Measurements from ENCODE around the gene FBXL5. TPM values are rescaled to one million over a fixed set of nuclear protein-coding genes. Genes with fewer than 3 reads are reported as not detected.
"Not testable (repeated sequence)": the region's sequence is repeated elsewhere in the genome, so short reads cannot be mapped to it uniquely, and the experiment has no call there.

The FBXL5 gene
- total and polyA plus RNA-seq, 5 donors from 2014 or later, result 53.3 to 137 (median 124) TPM

- Mint-ChIP-seq H3K27ac (no peak overlapping the region), H3K9me3 (no peaks in the 10 kb centered on the region), H3K4me1 (peaks cover 17 to 20% (median 18%) of the 10 kb centered on the region in 4 donors), H3K36me3 (peaks cover 31% of the 10 kb centered on the region), H3K27me3 (no peaks in the 10 kb centered on the region), H3K4me3 (no peak overlapping the region)
- Histone ChIP-seq H3K36me3 (ENCODE audit: control insufficient read depth, insufficient read depth, low read length) (peaks cover 57% of the 10 kb centered on the region), H3K27me3 (ENCODE audit: control insufficient read depth, insufficient read depth, low read length) (no peaks in the 10 kb centered on the region), H3K27ac (ENCODE audit: insufficient read depth, low read length, poor library complexity, severe bottlenecking) (no peak overlapping the region), H3K9me3 (ENCODE audit: control insufficient read depth in 2 of 2, low read length in 2 of 2) (no peaks in the 10 kb centered on the region), H3K4me3 (ENCODE audit: low read depth, low read length) (no peak overlapping the region), H3K4me1 (ENCODE audit: control insufficient read depth, insufficient read depth, low read length, poor library complexity, severe bottlenecking) (no peaks in the 10 kb centered on the region)
- no peak for DNase-seq
- no peak for ATAC-seq (ENCODE audit: low read depth in 2 of 2)
These were observed 16.7 kb downstream of the FBXL5 start for GRCh38 chr4:15638418-15638817.

DNA sequence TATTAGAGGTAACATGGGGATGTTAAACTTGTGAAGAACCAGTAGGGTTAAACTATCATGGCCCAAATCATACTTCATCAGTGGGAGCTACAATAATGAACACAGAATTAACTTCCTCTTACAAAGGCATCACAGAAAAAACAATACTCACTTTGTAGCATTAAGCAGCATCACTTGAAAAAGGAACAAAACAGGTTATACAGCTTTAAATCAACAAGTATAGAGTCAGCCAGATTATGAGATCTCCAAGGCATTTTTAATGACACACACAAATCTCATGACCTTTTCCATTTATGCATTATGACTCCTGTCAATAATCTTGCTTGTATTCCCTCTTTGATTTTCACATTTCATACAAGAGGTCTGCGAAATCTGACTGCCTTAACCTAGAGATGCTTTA lies 18.3 kb downstream of the FBXL5 start:
- ATAC-seq (ENCODE audit: low read depth in 2 of 2) (no peak), DNase-seq (no peak)
- Histone ChIP-seq H3K27me3 (ENCODE audit: control insufficient read depth, insufficient read depth, low read length) (no peaks in the 10 kb centered on the region), H3K27ac (ENCODE audit: insufficient read depth, low read length, poor library complexity, severe bottlenecking) (no peak overlapping the region), H3K4me1 (ENCODE audit: control insufficient read depth, insufficient read depth, low read length, poor library complexity, severe bottlenecking) (no peaks in the 10 kb centered on the region), H3K9me3 (ENCODE audit: control insufficient read depth in 2 of 2, low read length in 2 of 2) (no peaks in the 10 kb centered on the region), H3K4me3 (ENCODE audit: low read depth, low read length) (no peak overlapping the region), H3K36me3 (ENCODE audit: control insufficient read depth, insufficient read depth, low read length) (peaks cover 57% of the 10 kb centered on the region)
- H3K27ac Mint-ChIP-seq, result no peak overlapping the region
- H3K4me3 Mint-ChIP-seq, result no peak overlapping the region
- no peaks in the 10 kb centered on the region for H3K27me3 Mint-ChIP-seq
- H3K4me1 Mint-ChIP-seq, result peaks cover 8 to 18% (median 12%) of the 10 kb centered on the region in 4 donors
- H3K36me3 Mint-ChIP-seq, result peaks cover 44% of the 10 kb centered on the region
- H3K9me3 Mint-ChIP-seq, result no peaks in the 10 kb centered on the region

GRCh38 chr4:15617407-15617806 lies 37.8 kb downstream of the FBXL5 start:
- not testable (repeated sequence) for H3K27ac ChIP-seq (ENCODE audit: insufficient read depth, low read length, poor library complexity, severe bottlenecking); H3K4me3 ChIP-seq (ENCODE audit: low read depth, low read length); H3K27me3 Mint-ChIP-seq; ATAC-seq (ENCODE audit: low read depth in 2 of 2); H3K4me1 ChIP-seq (ENCODE audit: control insufficient read depth, insufficient read depth, low read length, poor library complexity, severe bottlenecking); H3K4me3 Mint-ChIP-seq; H3K27ac Mint-ChIP-seq; H3K27me3 ChIP-seq (ENCODE audit: control insufficient read depth, insufficient read depth, low read length); DNase-seq
- H3K36me3 ChIP-seq (ENCODE audit: control insufficient read depth, insufficient read depth, low read length), result peaks cover 30% of the 10 kb centered on the region
- peaks cover 14 to 19% of the 10 kb centered on the region in 2 experiments for H3K9me3 ChIP-seq (ENCODE audit: control insufficient read depth in 2 of 2, low read length in 2 of 2)
- peaks cover 67% of the 10 kb centered on the region for H3K36me3 Mint-ChIP-seq
- peaks cover 9 to 43% (median 31%) of the 10 kb centered on the region in 4 donors for H3K4me1 Mint-ChIP-seq
- H3K9me3 Mint-ChIP-seq, result peaks cover 0 to 28% (median 15%) of the 10 kb centered on the region in 7 donors

- not testable (repeated sequence) for H3K4me1 ChIP-seq (ENCODE audit: control insufficient read depth, insufficient read depth, low read length, poor library complexity, severe bottlenecking); H3K9me3 ChIP-seq (ENCODE audit: control insufficient read depth in 2 of 2, low read length in 2 of 2); ATAC-seq (ENCODE audit: low read depth in 2 of 2); DNase-seq; H3K27me3 ChIP-seq (ENCODE audit: control insufficient read depth, insufficient read depth, low read length); H3K4me3 Mint-ChIP-seq; H3K27ac ChIP-seq (ENCODE audit: insufficient read depth, low read length, poor library complexity, severe bottlenecking); H3K27ac Mint-ChIP-seq; H3K27me3 Mint-ChIP-seq; H3K4me3 ChIP-seq (ENCODE audit: low read depth, low read length)
- peaks cover 25% of the 10 kb centered on the region for H3K36me3 ChIP-seq (ENCODE audit: control insufficient read depth, insufficient read depth, low read length)
- Mint-ChIP-seq H3K4me1 (peaks cover 23 to 31% (median 26%) of the 10 kb centered on the region in 4 donors), H3K9me3 (peaks cover 0 to 16% (median 6%) of the 10 kb centered on the region in 7 donors), H3K36me3 (peaks cover 53% of the 10 kb centered on the region)
These were observed 40.3 kb downstream of the FBXL5 start for GRCh38 chr4:15614891-15615290.

GRCh38 chr4:15612136-15612535 lies 43.0 kb downstream of the FBXL5 start:
- no peak overlapping the region for H3K4me3 Mint-ChIP-seq
- DNase-seq (no peak), ATAC-seq (ENCODE audit: low read depth in 2 of 2) (no peak)
- Histone ChIP-seq H3K27me3 (ENCODE audit: control insufficient read depth, insufficient read depth, low read length) (no peaks in the 10 kb centered on the region), H3K4me1 (ENCODE audit: control insufficient read depth, insufficient read depth, low read length, poor library complexity, severe bottlenecking) (no peaks in the 10 kb centered on the region), H3K27ac (ENCODE audit: insufficient read depth, low read length, poor library complexity, severe bottlenecking) (no peak overlapping the region), H3K36me3 (ENCODE audit: control insufficient read depth, insufficient read depth, low read length) (peaks cover 23% of the 10 kb centered on the region), H3K4me3 (ENCODE audit: low read depth, low read length) (no peak overlapping the region), H3K9me3 (ENCODE audit: control insufficient read depth in 2 of 2, low read length in 2 of 2) (no peaks in the 10 kb centered on the region)
- H3K36me3 Mint-ChIP-seq, result peaks cover 49% of the 10 kb centered on the region
- no peak overlapping the region for H3K27ac Mint-ChIP-seq
- peaks cover 0 to 2% (median 0%) of the 10 kb centered on the region in 7 donors for H3K9me3 Mint-ChIP-seq
- peaks cover 23 to 32% (median 28%) of the 10 kb centered on the region in 4 donors for H3K4me1 Mint-ChIP-seq
- no peaks in the 10 kb centered on the region for H3K27me3 Mint-ChIP-seq

DNA sequence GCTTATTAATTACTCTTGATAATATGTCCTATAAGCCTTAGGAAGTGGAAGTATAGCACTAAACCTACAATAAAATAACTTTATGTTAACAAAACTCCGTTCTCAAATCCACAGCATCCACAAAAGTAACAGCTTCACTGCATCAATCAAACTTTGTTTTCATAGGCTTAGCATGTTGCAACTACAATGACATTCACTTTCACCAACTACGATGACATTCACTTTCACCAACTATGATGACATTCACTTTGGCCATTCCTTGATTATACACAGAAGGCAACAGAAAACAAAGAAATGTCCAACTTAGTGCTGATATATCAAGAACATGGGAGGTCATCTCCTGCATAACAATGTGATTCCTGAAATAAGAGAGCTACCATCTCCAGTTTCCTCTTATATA lies 44.3 kb downstream of the FBXL5 start:
- ATAC-seq (ENCODE audit: low read depth in 2 of 2), result no peak
- H3K36me3 Mint-ChIP-seq, result peaks cover 40% of the 10 kb centered on the region
- no peak for DNase-seq

GRCh38 chr4:15605537-15605936 lies 49.6 kb downstream of the FBXL5 start:
- Histone ChIP-seq H3K27ac (ENCODE audit: insufficient read depth, low read length, poor library complexity, severe bottlenecking) (no peak overlapping the region), H3K9me3 (ENCODE audit: control insufficient read depth in 2 of 2, low read length in 2 of 2) (no peaks in the 10 kb centered on the region), H3K4me1 (ENCODE audit: control insufficient read depth, insufficient read depth, low read length, poor library complexity, severe bottlenecking) (no peaks in the 10 kb centered on the region), H3K36me3 (ENCODE audit: control insufficient read depth, insufficient read depth, low read length) (peaks cover 22% of the 10 kb centered on the region), H3K27me3 (ENCODE audit: control insufficient read depth, insufficient read depth, low read length) (no peaks in the 10 kb centered on the region), H3K4me3 (ENCODE audit: low read depth, low read length) (no peak overlapping the region)
- Mint-ChIP-seq H3K4me3 (no peak overlapping the region), H3K27ac (no peak overlapping the region), H3K4me1 (peaks cover 6 to 20% (median 9%) of the 10 kb centered on the region in 4 donors), H3K27me3 (no peaks in the 10 kb centered on the region), H3K9me3 (no peaks in the 10 kb centered on the region), H3K36me3 (peaks cover 56% of the 10 kb centered on the region)
- no peak for ATAC-seq (ENCODE audit: low read depth in 2 of 2)
- no peak for DNase-seq

More for the DNA sequence above, 44.3 kb downstream of the FBXL5 start:
- Mint-ChIP-seq H3K27me3 (no peaks in the 10 kb centered on the region), H3K9me3 (peaks cover 0 to 2% (median 0%) of the 10 kb centered on the region in 7 donors), H3K4me3 (no peak overlapping the region), H3K4me1 (peaks cover 20 to 30% (median 23%) of the 10 kb centered on the region in 4 donors), H3K27ac (peak overlapping the region in 1 of 3 donors; percentile 30)
- no peaks in the 10 kb centered on the region for H3K4me1 ChIP-seq (ENCODE audit: control insufficient read depth, insufficient read depth, low read length, poor library complexity, severe bottlenecking)
- H3K4me3 ChIP-seq (ENCODE audit: low read depth, low read length), result no peak overlapping the region
- no peaks in the 10 kb centered on the region for H3K9me3 ChIP-seq (ENCODE audit: control insufficient read depth in 2 of 2, low read length in 2 of 2)
- H3K27ac ChIP-seq (ENCODE audit: insufficient read depth, low read length, poor library complexity, severe bottlenecking), result no peak overlapping the region
- no peaks in the 10 kb centered on the region for H3K27me3 ChIP-seq (ENCODE audit: control insufficient read depth, insufficient read depth, low read length)
- peaks cover 23% of the 10 kb centered on the region for H3K36me3 ChIP-seq (ENCODE audit: control insufficient read depth, insufficient read depth, low read length)

- ATAC-seq (ENCODE audit: low read depth in 2 of 2), result no peak
- Mint-ChIP-seq H3K9me3 (no peaks in the 10 kb centered on the region), H3K4me3 (no peak overlapping the region), H3K27ac (no peak overlapping the region), H3K4me1 (peaks cover 0 to 7% (median under 1%) of the 10 kb centered on the region in 4 donors), H3K27me3 (no peaks in the 10 kb centered on the region), H3K36me3 (peaks cover 50% of the 10 kb centered on the region)
- Histone ChIP-seq H3K27ac (ENCODE audit: insufficient read depth, low read length, poor library complexity, severe bottlenecking) (no peak overlapping the region), H3K4me3 (ENCODE audit: low read depth, low read length) (no peak overlapping the region), H3K36me3 (ENCODE audit: control insufficient read depth, insufficient read depth, low read length) (peaks cover 16% of the 10 kb centered on the region), H3K27me3 (ENCODE audit: control insufficient read depth, insufficient read depth, low read length) (no peaks in the 10 kb centered on the region), H3K4me1 (ENCODE audit: control insufficient read depth, insufficient read depth, low read length, poor library complexity, severe bottlenecking) (no peaks in the 10 kb centered on the region), H3K9me3 (ENCODE audit: control insufficient read depth in 2 of 2, low read length in 2 of 2) (no peaks in the 10 kb centered on the region)
- DNase-seq, result no peak
These were observed 53.3 kb downstream of the FBXL5 start for GRCh38 chr4:15601862-15602261.
